Smooth muscle cell (in vitro differentiated cells): ENCODE results near the gene AGTRAP. TPM values are rescaled to one million over a fixed set of nuclear protein-coding genes. Genes with fewer than 3 reads are reported as not detected.

Experiments
- DNase-seq: peaks from one replicate; lab custom pipeline; 2025; ENCODE audit not compliant: unreplicated experiment; lab: John Stamatoyannopoulos, UW
- H2AFZ ChIP-seq: fragments of 200-600 bp; sonication (generic); 2 replicates; pipeline ENCODE4 v1.6.0; 2016; ENCODE audit warnings: antibody characterized with exemption, low read depth, mild to moderate bottlenecking
- H3F3A ChIP-seq: fragments of 200-600 bp; sonication (generic); 2 replicates; pipeline ENCODE4 v1.6.0; 2017; ENCODE audit warnings: antibody characterized with exemption, low read depth
- H3K27ac ChIP-seq: fragments of 200-600 bp; sonication (generic); 2 replicates; pipeline ENCODE4 v1.5.1; 2016; ENCODE audit warnings: low read depth, mild to moderate bottlenecking
- H3K27me3 ChIP-seq: fragments of 200-600 bp; sonication (generic); 2 replicates; pipeline ENCODE4 v1.6.1; 2016; ENCODE audit warnings: low read depth, mild to moderate bottlenecking
- H3K36me3 ChIP-seq: fragments of 200-600 bp; sonication (generic); 2 replicates; pipeline ENCODE4 v1.5.1; 2016; ENCODE audit warnings: low read depth
- H3K4me1 ChIP-seq: fragments of 200-600 bp; sonication (generic); 2 replicates; pipeline ENCODE4 v1.5.1; 2016; ENCODE audit warnings: low read depth
- H3K4me2 ChIP-seq: fragments of 200-600 bp; sonication (generic); 2 replicates; pipeline ENCODE4 v1.6.0; 2016; ENCODE audit warnings: mild to moderate bottlenecking
- H3K4me3 ChIP-seq: fragments of 200-600 bp; sonication (generic); 2 replicates; pipeline ENCODE4 v1.5.1; 2016; ENCODE audit warnings: mild to moderate bottlenecking
- H3K79me2 ChIP-seq: fragments of 200-600 bp; sonication (generic); 2 replicates; pipeline ENCODE4 v1.6.0; 2016; ENCODE audit warnings: low read depth, mild to moderate bottlenecking
- H3K9ac ChIP-seq: fragments of 200-600 bp; sonication (generic); 2 replicates; pipeline ENCODE4 v1.6.0; 2016; ENCODE audit warnings: low read depth
- H3K9me3 ChIP-seq: fragments of 200-600 bp; sonication (generic); replicated peaks from 2 replicates; pipeline ENCODE4 v1.5.1; 2016; ENCODE audit warnings: low read depth
- H4K20me1 ChIP-seq: fragments of 200-600 bp; sonication (generic); 2 replicates; pipeline ENCODE4 v1.6.0; 2016; ENCODE audit warnings: low read depth
- WGBS: methylation state at CpG from one replicate; pipeline ENCODE4 v1.1.7; 2016; ENCODE audit warnings: low lambda C conversion rate; 5-methylcytosine and 5-hydroxymethylcytosine counted together
- polyA plus RNA-seq: library from polyadenylated mRNA; unstranded; fragments of >200 nt; fragmentation: Nextera tagmentation; extraction: Ambion mirVana; gene quantifications from 2 replicates; pipeline ENCODE4 v1.2.1, GENCODE V29; 2016
- total RNA-seq: library from RNA; depleted of rRNA; stranded (reverse); fragments of >200 nt; gene quantifications from 2 replicates; pipeline ENCODE4 v1.2.3, GENCODE V29; 2014
- TF ChIP-seq, protein P1 (sequence below): fragments of 200-600 bp; sonication (generic); IDR thresholded peaks from 2 replicates; pipeline ENCODE4 v1.5.1; 2017; ENCODE audit warnings: borderline replicate concordance, mild to moderate bottlenecking, antibody characterized with exemption; ENCODE audit not compliant: insufficient read depth, poor library complexity, severe bottlenecking

Gene AGTRAP
- total and polyA plus RNA-seq, 2 experiments from 2014 or later: 30.9 to 76.8 TPM

- TF ChIP-seq, protein P1, sequence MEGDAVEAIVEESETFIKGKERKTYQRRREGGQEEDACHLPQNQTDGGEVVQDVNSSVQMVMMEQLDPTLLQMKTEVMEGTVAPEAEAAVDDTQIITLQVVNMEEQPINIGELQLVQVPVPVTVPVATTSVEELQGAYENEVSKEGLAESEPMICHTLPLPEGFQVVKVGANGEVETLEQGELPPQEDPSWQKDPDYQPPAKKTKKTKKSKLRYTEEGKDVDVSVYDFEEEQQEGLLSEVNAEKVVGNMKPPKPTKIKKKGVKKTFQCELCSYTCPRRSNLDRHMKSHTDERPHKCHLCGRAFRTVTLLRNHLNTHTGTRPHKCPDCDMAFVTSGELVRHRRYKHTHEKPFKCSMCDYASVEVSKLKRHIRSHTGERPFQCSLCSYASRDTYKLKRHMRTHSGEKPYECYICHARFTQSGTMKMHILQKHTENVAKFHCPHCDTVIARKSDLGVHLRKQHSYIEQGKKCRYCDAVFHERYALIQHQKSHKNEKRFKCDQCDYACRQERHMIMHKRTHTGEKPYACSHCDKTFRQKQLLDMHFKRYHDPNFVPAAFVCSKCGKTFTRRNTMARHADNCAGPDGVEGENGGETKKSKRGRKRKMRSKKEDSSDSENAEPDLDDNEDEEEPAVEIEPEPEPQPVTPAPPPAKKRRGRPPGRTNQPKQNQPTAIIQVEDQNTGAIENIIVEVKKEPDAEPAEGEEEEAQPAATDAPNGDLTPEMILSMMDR: no peak
- peaks cover 9% of the 10 kb centered on the region for H3K4me1 ChIP-seq
- H3K4me3 ChIP-seq: no peak overlapping the region
- no peaks in the 10 kb centered on the region for H3K79me2 ChIP-seq
- H3K4me2 ChIP-seq: no peak overlapping the region
- H3F3A ChIP-seq: peaks cover 4% of the 10 kb centered on the region
- H3K27me3 ChIP-seq: no peaks in the 10 kb centered on the region
- H3K9me3 ChIP-seq: no peaks in the 10 kb centered on the region
- H3K27ac ChIP-seq: no peak overlapping the region
- 95% methylated on average over 6 of the region's 6 CpGs for WGBS
- no peak overlapping the region for H2AFZ ChIP-seq
- no peak overlapping the region for H3K9ac ChIP-seq
- H3K36me3 ChIP-seq: no peaks in the 10 kb centered on the region
- peaks cover 26% of the 10 kb centered on the region for H4K20me1 ChIP-seq
- DNase-seq: no peak
Observed at GRCh38 chr1:11738783-11739182, 2.8 kb downstream of the AGTRAP start.

DNA sequence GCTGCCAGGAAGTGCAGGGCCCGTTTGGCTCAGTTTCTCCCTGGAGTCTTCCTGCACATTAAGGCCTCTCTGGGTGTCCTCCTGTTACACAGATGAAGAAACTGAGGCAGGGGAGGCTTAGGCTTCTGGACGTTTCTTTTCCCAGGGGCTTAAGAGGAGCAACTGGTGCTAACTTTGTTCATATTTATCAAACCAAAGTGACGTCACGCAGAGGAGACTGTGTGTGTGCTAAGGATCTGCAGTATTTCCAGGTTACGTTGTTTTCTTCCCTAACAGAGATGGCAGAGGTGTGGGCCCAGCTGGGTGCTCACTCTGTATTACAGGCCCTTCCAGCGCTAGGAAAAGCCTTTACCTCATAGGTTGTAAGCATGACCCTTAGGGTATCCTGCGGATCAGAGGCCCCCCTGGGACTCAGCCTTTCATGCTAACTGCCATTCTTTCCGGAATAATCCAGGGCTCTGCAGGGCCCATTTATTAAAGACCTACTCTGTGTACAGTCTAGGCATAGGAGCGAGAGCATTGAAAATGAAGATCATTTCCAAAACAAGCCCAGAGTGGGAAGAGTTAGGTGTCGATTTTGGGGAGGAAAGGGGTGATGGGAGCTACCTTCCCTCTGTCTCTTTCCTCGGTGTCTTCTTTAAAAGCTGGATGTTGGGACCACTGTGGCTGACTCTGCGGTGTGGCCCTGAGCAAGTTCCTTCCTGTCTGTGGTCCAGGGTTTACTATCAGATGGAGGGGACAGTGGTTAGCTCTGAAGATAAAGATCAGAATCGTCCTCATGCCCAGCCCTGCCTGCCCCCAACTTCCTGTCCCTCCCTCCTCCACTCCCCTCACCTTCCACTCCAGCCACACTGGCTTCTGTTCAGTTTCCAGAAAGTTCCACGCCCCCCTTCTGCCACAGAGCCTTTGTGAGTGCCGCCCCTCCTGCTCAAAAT is 4.6 kb downstream of the AGTRAP start:
- H2AFZ ChIP-seq: no peak overlapping the region
- H3K79me2 ChIP-seq: no peaks in the 10 kb centered on the region
- 79% methylated on average over 14 of the region's 15 CpGs for WGBS
- H3K4me2 ChIP-seq: no peak overlapping the region
- H3K9me3 ChIP-seq: no peaks in the 10 kb centered on the region
- DNase-seq: no peak
- no peaks in the 10 kb centered on the region for H3K36me3 ChIP-seq
- H3F3A ChIP-seq: peaks cover 2% of the 10 kb centered on the region
- H3K9ac ChIP-seq: no peak overlapping the region
- H3K27me3 ChIP-seq: no peaks in the 10 kb centered on the region
- H4K20me1 ChIP-seq: peaks cover 29% of the 10 kb centered on the region
- no peak overlapping the region for H3K27ac ChIP-seq
- peaks cover 7% of the 10 kb centered on the region for H3K4me1 ChIP-seq
- TF ChIP-seq, protein P1: no peak
- no peak overlapping the region for H3K4me3 ChIP-seq

- Histone ChIP-seq H3K4me3 (no peak overlapping the region), H3K27me3 (no peaks in the 10 kb centered on the region), H2AFZ (no peak overlapping the region), H3K9ac (no peak overlapping the region), H3K4me2 (no peak overlapping the region), H3K4me1 (peaks cover 5% of the 10 kb centered on the region), H4K20me1 (peaks cover 31% of the 10 kb centered on the region), H3K27ac (no peak overlapping the region), H3K9me3 (no peaks in the 10 kb centered on the region), H3K79me2 (no peaks in the 10 kb centered on the region), H3F3A (no peaks in the 10 kb centered on the region), H3K36me3 (no peaks in the 10 kb centered on the region)
- DNase-seq: no peak
- TF ChIP-seq, protein P1: no peak
- WGBS: 95% methylated on average over 4 of the region's 4 CpGs
Observed at GRCh38 chr1:11741482-11741881, 5.5 kb downstream of the AGTRAP start.
